OCI-LY3 (cell line): ENCODE results near the gene RTN4RL2.

Experiments
- H2AFZ ChIP-seq: fragments of 200-600, 300-600 bp; shearing (Covaris generic); 2 replicates; pipeline ENCODE4 v1.6.0; 2014; ENCODE audit warnings: antibody characterized with exemption, low read depth, low read length
- H3K27ac ChIP-seq: fragments of 200-600, 300-600 bp; sonication (generic); 2 replicates; pipeline ENCODE4 v1.5.1; 2014; ENCODE audit warnings: mild to moderate bottlenecking, low read length, moderate library complexity, mixed read lengths
- H3K27me3 ChIP-seq: fragments of 200-600, 300-600 bp; sonication (generic); 2 replicates; pipeline ENCODE4 v1.6.1; 2014; ENCODE audit warnings: low read depth, low read length, mixed read lengths
- H3K36me3 ChIP-seq: fragments of 200-600, 300-600 bp; sonication (generic); replicated peaks from 2 replicates; pipeline ENCODE3; 2014; ENCODE audit warnings: low read depth, low read length, mixed read lengths
- H3K4me1 ChIP-seq: fragments of 300-600, 200-600 bp; sonication (generic); 2 replicates; pipeline ENCODE4 v1.6.1; 2014; ENCODE audit warnings: low read length, mixed read lengths
- H3K4me2 ChIP-seq: fragments of 200-600, 300-600 bp; sonication (generic); 2 replicates; pipeline ENCODE4 v1.6.1; 2014; ENCODE audit warnings: low read length, mixed read lengths
- H3K4me3 ChIP-seq: fragments of 300-600, 200-600 bp; sonication (generic); 2 replicates; pipeline ENCODE4 v1.5.1; 2014; ENCODE audit warnings: antibody characterized with exemption, mild to moderate bottlenecking, low read length, moderate library complexity
- H3K79me2 ChIP-seq: fragments of 300-600, 200-600 bp; shearing (Covaris generic); 2 replicates; pipeline ENCODE4 v1.6.1; 2014; ENCODE audit warnings: mild to moderate bottlenecking, low read length, mixed read lengths
- H3K9ac ChIP-seq: fragments of 300-600, 200-600 bp; shearing (Covaris generic); 2 replicates; pipeline ENCODE4 v1.6.0; 2014; ENCODE audit warnings: mild to moderate bottlenecking, low read length, moderate library complexity
- H3K9me3 ChIP-seq: fragments of 200-600, 300-600 bp; shearing (Covaris generic); 2 replicates; pipeline ENCODE4 v1.6.1; 2014; ENCODE audit warnings: low read length, mixed read lengths; ENCODE audit not compliant: insufficient read depth
- H4K20me1 ChIP-seq: fragments of 200-600, 300-600 bp; sonication (generic); 2 replicates; pipeline ENCODE4 v1.6.1; 2016; ENCODE audit warnings: low read length, mixed read lengths; ENCODE audit not compliant: insufficient read depth
- CTCF ChIP-seq: fragments of 200-600, 300-600 bp; sonication (generic); IDR thresholded peaks from 2 replicates; pipeline ENCODE4 v1.5.1; 2014; ENCODE audit warnings: antibody characterized with exemption, low read length, low read depth
- EZH2phosphoT487 ChIP-seq: fragments of 200-600 bp; shearing (Covaris generic); IDR thresholded peaks from 2 replicates; pipeline ENCODE4 v1.6.1; 2018; ENCODE audit warnings: antibody characterized with exemption, mixed run types, low read depth

The RTN4RL2 gene

GRCh38 chr11:57479021-57479663 lies 18.8 kb downstream of the RTN4RL2 start:
- H3K4me3 ChIP-seq, result no peak overlapping the region
- H4K20me1 ChIP-seq, result no peaks in the 10 kb centered on the region; the same call in 1 of the 2 replicates
- no peaks in the 10 kb centered on the region; the same call in 1 of the 2 replicates for H3K79me2 ChIP-seq
- no peak overlapping the region for H2AFZ ChIP-seq
- peaks cover 83% of the 10 kb centered on the region for H3K4me1 ChIP-seq
- H3K27me3 ChIP-seq, result no peaks in the 10 kb centered on the region
- no peak overlapping the region for H3K4me2 ChIP-seq
- peaks cover 3% of the 10 kb centered on the region for H3K36me3 ChIP-seq
- no peak overlapping the region for H3K9ac ChIP-seq
- H3K9me3 ChIP-seq, result no peaks in the 10 kb centered on the region
- no peak overlapping the region for H3K27ac ChIP-seq
- no peak for TF ChIP-seq EZH2phosphoT487
- TF ChIP-seq CTCF, result no peak

GRCh38 chr11:57479911-57480310 lies 19.6 kb downstream of the RTN4RL2 start:
- Histone ChIP-seq H3K4me3 (no peak overlapping the region), H3K36me3 (peaks cover 8% of the 10 kb centered on the region), H4K20me1 (no peaks in the 10 kb centered on the region), H3K27me3 (no peaks in the 10 kb centered on the region), H3K79me2 (no peaks in the 10 kb centered on the region; the same call in 1 of the 2 replicates), H3K27ac (no peak overlapping the region), H3K4me2 (0 out of 2 replicates have a peak overlapping the region, but pooled peaks have one; percentile 17), H2AFZ (no peak overlapping the region), H3K4me1 (peaks cover 84% of the 10 kb centered on the region), H3K9ac (no peak overlapping the region), H3K9me3 (no peaks in the 10 kb centered on the region)
- TF ChIP-seq EZH2phosphoT487 (no peak), CTCF (no peak)

- H3K27me3 ChIP-seq, result no peaks in the 10 kb centered on the region
- H3K27ac ChIP-seq, result no peak overlapping the region
- H4K20me1 ChIP-seq, result no peaks in the 10 kb centered on the region
- H3K9ac ChIP-seq, result no peak overlapping the region
- H3K4me1 ChIP-seq, result peaks cover 84% of the 10 kb centered on the region
- 0 out of 2 replicates have a peak overlapping the region, but pooled peaks have one; percentile 17 for H3K4me2 ChIP-seq
- no peaks in the 10 kb centered on the region for H3K9me3 ChIP-seq
- peak; percentile 94 for TF ChIP-seq CTCF
- no peak for TF ChIP-seq EZH2phosphoT487
- no peaks in the 10 kb centered on the region; the same call in 1 of the 2 replicates for H3K79me2 ChIP-seq
- H3K4me3 ChIP-seq, result no peak overlapping the region
- peaks cover 15% of the 10 kb centered on the region for H3K36me3 ChIP-seq
- no peak overlapping the region for H2AFZ ChIP-seq
Measured at GRCh38 chr11:57480409-57481137, 20.2 kb downstream of the RTN4RL2 start.

GRCh38 chr11:57481315-57481714 lies 21.0 kb downstream of the RTN4RL2 start:
- Histone ChIP-seq H3K79me2 (no peaks in the 10 kb centered on the region; the same call in 1 of the 2 replicates), H3K9me3 (no peaks in the 10 kb centered on the region), H2AFZ (no peak overlapping the region), H3K27ac (no peak overlapping the region), H3K4me1 (peaks cover 77% of the 10 kb centered on the region), H3K36me3 (peaks cover 17% of the 10 kb centered on the region), H3K4me2 (peak overlapping the region; percentile 96; the same call in 1 of the 2 replicates), H4K20me1 (no peaks in the 10 kb centered on the region), H3K4me3 (no peak overlapping the region), H3K27me3 (no peaks in the 10 kb centered on the region), H3K9ac (no peak overlapping the region)
- no peak for TF ChIP-seq CTCF
- no peak for TF ChIP-seq EZH2phosphoT487
